ENCODE results near the gene COL17A1. TPM values are rescaled to one million over a fixed set of nuclear protein-coding genes. Genes with fewer than 3 reads are reported as not detected.
A peak's percentile ranks its signal among the peaks of the same experiment; 100 is the strongest.

COL17A1 gene
- total and polyA plus RNA-seq, 2 of the 13 experiments (the other 11 are each of a cell fraction or from before 2014, with no cell fraction given), result 0.03 TPM; not detected in 1

GRCh38 chr10:104120903-104121484, 35.3 kb upstream of the COL17A1 start (continued):
- 0 out of 2 replicates have a peak, but pooled peaks have one; percentile 30 for TF ChIP-seq ZNF441 (CRISPR knock-in tag; IDR thresholded peaks at IDR 0.05; ENCODE audit: borderline replicate concordance)
- TF ChIP-seq, protein P1, sequence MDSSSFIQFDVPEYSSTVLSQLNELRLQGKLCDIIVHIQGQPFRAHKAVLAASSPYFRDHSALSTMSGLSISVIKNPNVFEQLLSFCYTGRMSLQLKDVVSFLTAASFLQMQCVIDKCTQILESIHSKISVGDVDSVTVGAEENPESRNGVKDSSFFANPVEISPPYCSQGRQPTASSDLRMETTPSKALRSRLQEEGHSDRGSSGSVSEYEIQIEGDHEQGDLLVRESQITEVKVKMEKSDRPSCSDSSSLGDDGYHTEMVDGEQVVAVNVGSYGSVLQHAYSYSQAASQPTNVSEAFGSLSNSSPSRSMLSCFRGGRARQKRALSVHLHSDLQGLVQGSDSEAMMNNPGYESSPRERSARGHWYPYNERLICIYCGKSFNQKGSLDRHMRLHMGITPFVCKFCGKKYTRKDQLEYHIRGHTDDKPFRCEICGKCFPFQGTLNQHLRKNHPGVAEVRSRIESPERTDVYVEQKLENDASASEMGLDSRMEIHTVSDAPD (CRISPR knock-in tag; IDR thresholded peaks at IDR 0.05), result no peak
- no peak for TF ChIP-seq NR2F2 (IDR thresholded peaks at IDR 0.05; ENCODE audit: borderline replicate concordance, low read depth)
- no peak for TF ChIP-seq SMARCE1 (IDR thresholded peaks at IDR 0.05; ENCODE audit: borderline replicate concordance)
- no peak for TF ChIP-seq TCF12 (IDR thresholded peaks at IDR 0.05)
- no peak for TF ChIP-seq TCF12 (CRISPR knock-in tag; IDR thresholded peaks at IDR 0.05)
- peak; percentile 73; the same call in 1 of the 2 replicates for TF ChIP-seq SIN3A (IDR thresholded peaks at IDR 0.05; ENCODE audit: borderline replicate concordance, low read depth, low read length)
- no peak for TF ChIP-seq AKNA (CRISPR knock-in tag; IDR thresholded peaks at IDR 0.05; ENCODE audit: borderline replicate concordance)
- TF ChIP-seq NFE2L2 (IDR thresholded peaks at IDR 0.05; ENCODE audit: low read length), result no peak
- TF ChIP-seq, protein P2, sequence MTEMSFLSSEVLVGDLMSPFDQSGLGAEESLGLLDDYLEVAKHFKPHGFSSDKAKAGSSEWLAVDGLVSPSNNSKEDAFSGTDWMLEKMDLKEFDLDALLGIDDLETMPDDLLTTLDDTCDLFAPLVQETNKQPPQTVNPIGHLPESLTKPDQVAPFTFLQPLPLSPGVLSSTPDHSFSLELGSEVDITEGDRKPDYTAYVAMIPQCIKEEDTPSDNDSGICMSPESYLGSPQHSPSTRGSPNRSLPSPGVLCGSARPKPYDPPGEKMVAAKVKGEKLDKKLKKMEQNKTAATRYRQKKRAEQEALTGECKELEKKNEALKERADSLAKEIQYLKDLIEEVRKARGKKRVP (CRISPR knock-in tag; IDR thresholded peaks at IDR 0.05), result no peak
- TF ChIP-seq MTERF4 (CRISPR knock-in tag; IDR thresholded peaks at IDR 0.05), result no peak; the same call in 1 of the 2 replicates
- no peak for TF ChIP-seq ZNF17 (CRISPR knock-in tag; IDR thresholded peaks at IDR 0.05)
- no peak for TF ChIP-seq ZNF569 (CRISPR knock-in tag; IDR thresholded peaks at IDR 0.05; ENCODE audit: borderline replicate concordance)
- TF ChIP-seq, protein P3, sequence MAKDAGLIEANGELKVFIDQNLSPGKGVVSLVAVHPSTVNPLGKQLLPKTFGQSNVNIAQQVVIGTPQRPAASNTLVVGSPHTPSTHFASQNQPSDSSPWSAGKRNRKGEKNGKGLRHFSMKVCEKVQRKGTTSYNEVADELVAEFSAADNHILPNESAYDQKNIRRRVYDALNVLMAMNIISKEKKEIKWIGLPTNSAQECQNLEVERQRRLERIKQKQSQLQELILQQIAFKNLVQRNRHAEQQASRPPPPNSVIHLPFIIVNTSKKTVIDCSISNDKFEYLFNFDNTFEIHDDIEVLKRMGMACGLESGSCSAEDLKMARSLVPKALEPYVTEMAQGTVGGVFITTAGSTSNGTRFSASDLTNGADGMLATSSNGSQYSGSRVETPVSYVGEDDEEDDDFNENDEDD (CRISPR knock-in tag; IDR thresholded peaks at IDR 0.05; ENCODE audit: borderline replicate concordance), result no peak
- no peak for TF ChIP-seq LCORL (IDR thresholded peaks at IDR 0.05)
- peak; percentile 34; the same call in 1 of the 2 replicates for TF ChIP-seq LCORL (CRISPR knock-in tag; IDR thresholded peaks at IDR 0.05)
- no peak for TF ChIP-seq HNF4A (CRISPR knock-in tag; IDR thresholded peaks at IDR 0.05)
- TF ChIP-seq NBN (conservative IDR thresholded peaks at IDR 0.05), result no peak
- TF ChIP-seq GPBP1L1 (CRISPR knock-in tag; IDR thresholded peaks at IDR 0.05), result no peak
- TF ChIP-seq ZNF460 (CRISPR knock-in tag; IDR thresholded peaks at IDR 0.05; ENCODE audit: borderline replicate concordance), result no peak
